Hepatocyte (in vitro differentiated cells): Measurements from ENCODE around the gene CHN2. TPM values are rescaled to one million over a fixed set of nuclear protein-coding genes. Genes with fewer than 3 reads are reported as not detected.

Source experiments
- DNase-seq: peaks from one replicate; pipeline ENCODE4 v3.0.0-alpha.2; 2016; ENCODE audit warnings: low spot score
- H2AFZ ChIP-seq: fragments of 200-600 bp; sonication (generic); 2 replicates; pipeline ENCODE4 v1.6.0; 2016; ENCODE audit warnings: antibody characterized with exemption, mild to moderate bottlenecking
- H3K27ac ChIP-seq: fragments of 200-600 bp; sonication (generic); 2 replicates; pipeline ENCODE4 v1.5.1; 2016; ENCODE audit warnings: mild to moderate bottlenecking
- H3K27me3 ChIP-seq: fragments of 200-600 bp; sonication (generic); 2 replicates; pipeline ENCODE4 v1.6.1; 2016
- H3K36me3 ChIP-seq: fragments of 200-600 bp; sonication (generic); replicated peaks from 2 replicates; pipeline ENCODE4 v1.5.1; 2016; ENCODE audit warnings: low read depth; ENCODE audit not compliant: insufficient read depth
- H3K4me1 ChIP-seq: fragments of 200-600 bp; sonication (generic); 2 replicates; pipeline ENCODE4 v1.5.1; 2016; ENCODE audit warnings: mild to moderate bottlenecking, moderate library complexity; ENCODE audit not compliant: insufficient read depth
- H3K4me2 ChIP-seq: fragments of 200-600 bp; sonication (generic); 2 replicates; pipeline ENCODE4 v1.6.0; 2016
- H3K4me3 ChIP-seq: fragments of 200-600 bp; sonication (generic); 2 replicates; pipeline ENCODE4 v1.5.1; 2016; ENCODE audit warnings: mild to moderate bottlenecking
- H3K79me2 ChIP-seq: fragments of 200-600 bp; sonication (generic); 2 replicates; pipeline ENCODE4 v1.6.0; 2017; ENCODE audit warnings: mild to moderate bottlenecking
- H3K9me2 ChIP-seq: fragments of 200-600 bp; sonication (generic); replicated peaks from 2 replicates; pipeline ENCODE4 v1.6.0; 2017; ENCODE audit warnings: mild to moderate bottlenecking; ENCODE audit not compliant: insufficient read depth
- H3K9me3 ChIP-seq: fragments of 200-600 bp; sonication (generic); 2 replicates; pipeline ENCODE4 v1.5.1; 2016; ENCODE audit warnings: low read depth, mild to moderate bottlenecking
- H4K20me1 ChIP-seq: fragments of 200-600 bp; sonication (generic); 2 replicates; pipeline ENCODE4 v1.6.0; 2016; ENCODE audit warnings: mild to moderate bottlenecking; ENCODE audit not compliant: insufficient read depth, poor library complexity, severe bottlenecking
- CTCF ChIP-seq: fragments of 200-600 bp; sonication (generic); IDR thresholded peaks from 2 replicates; pipeline ENCODE4 v1.5.1; 2016; ENCODE audit warnings: antibody characterized with exemption, mild to moderate bottlenecking; ENCODE audit not compliant: poor library complexity
- EZH2 ChIP-seq: fragments of 200-600 bp; sonication (generic); IDR thresholded peaks from 2 replicates; pipeline ENCODE4 v1.6.1; 2016; ENCODE audit warnings: antibody characterized with exemption, mild to moderate bottlenecking, borderline replicate concordance
- EZH2phosphoT487 ChIP-seq: fragments of 200-600 bp; sonication (generic); IDR thresholded peaks from one replicate; pipeline ENCODE4 v1.6.1; 2018; ENCODE audit warnings: antibody characterized with exemption, mild to moderate bottlenecking, low read depth, moderate library complexity; ENCODE audit not compliant: unreplicated experiment, severe bottlenecking
- WGBS: methylation state at CpG from one replicate; pipeline ENCODE4 v1.1.6; 2016; ENCODE audit warnings: low lambda C conversion rate; ENCODE audit errors: missing lambda C conversion rate; 5-methylcytosine and 5-hydroxymethylcytosine counted together
- polyA plus RNA-seq: library from polyadenylated mRNA; unstranded; fragments of >200 nt; fragmentation: Nextera tagmentation; extraction: Ambion mirVana; gene quantifications from 2 replicates; pipeline ENCODE4 v1.2.1, GENCODE V29; 2016
- total RNA-seq: library from RNA; depleted of rRNA; stranded (reverse); fragments of >200 nt; gene quantifications from 2 replicates; pipeline ENCODE4 v1.2.3, GENCODE V29; 2014

The CHN2 gene
- total and polyA plus RNA-seq, 2 experiments from 2014 or later: 8.7 to 12.3 TPM

DNA sequence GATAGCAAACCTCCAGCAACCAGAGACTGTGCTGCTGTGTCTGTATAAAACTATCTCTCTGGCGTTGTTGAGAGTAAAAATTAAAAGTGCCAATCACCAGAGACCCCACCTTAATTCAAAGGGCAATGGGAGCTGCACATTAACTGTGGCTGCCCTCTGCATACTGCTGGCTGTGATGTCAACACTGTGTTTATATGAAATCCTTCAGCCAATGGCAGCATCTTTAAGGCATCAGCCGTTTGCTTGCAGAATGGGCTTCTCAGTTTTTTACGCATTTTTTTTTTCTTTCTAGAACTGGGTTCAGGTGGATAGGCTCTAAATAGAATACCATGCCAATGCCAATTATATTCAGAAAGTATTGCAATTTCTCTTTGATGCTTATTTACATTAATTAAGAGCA is 47.7 kb downstream of the CHN2 start:
- H3K27ac ChIP-seq: no peak overlapping the region
- H3K4me3 ChIP-seq: no peak overlapping the region
- no peaks in the 10 kb centered on the region for H3K27me3 ChIP-seq
- no peaks in the 10 kb centered on the region for H3K36me3 ChIP-seq
- WGBS: 71% methylated on average over 3 of the region's 3 CpGs
- no peaks in the 10 kb centered on the region for H3K9me2 ChIP-seq
- H2AFZ ChIP-seq: no peak overlapping the region
- H4K20me1 ChIP-seq: no peaks in the 10 kb centered on the region
- H3K4me1 ChIP-seq: no peaks in the 10 kb centered on the region
- no peaks in the 10 kb centered on the region for H3K79me2 ChIP-seq
- H3K4me2 ChIP-seq: no peak overlapping the region
- no peak for DNase-seq
- TF ChIP-seq EZH2phosphoT487 (no peak), CTCF (no peak), EZH2 (no peak)
- no peaks in the 10 kb centered on the region for H3K9me3 ChIP-seq

- WGBS: 86% methylated on average over 11 of the region's 11 CpGs
Measured at GRCh38 chr7:29243910-29244655, 49.5 kb downstream of the CHN2 start.

GRCh38 chr7:29247224-29247962 is 52.8 kb downstream of the CHN2 start:
- no peak for TF ChIP-seq EZH2phosphoT487
- no peak for TF ChIP-seq CTCF
- no peak for TF ChIP-seq EZH2
- H3K27me3 ChIP-seq: no peaks in the 10 kb centered on the region
- no peaks in the 10 kb centered on the region for H3K9me2 ChIP-seq
- no peak overlapping the region for H3K4me2 ChIP-seq
- no peaks in the 10 kb centered on the region for H3K9me3 ChIP-seq
- no peaks in the 10 kb centered on the region for H3K79me2 ChIP-seq
- H3K27ac ChIP-seq: no peak overlapping the region
- H3K4me1 ChIP-seq: no peaks in the 10 kb centered on the region
- H4K20me1 ChIP-seq: no peaks in the 10 kb centered on the region
- no peak for DNase-seq
- no peaks in the 10 kb centered on the region for H3K36me3 ChIP-seq
- 75% methylated on average over 6 of the region's 6 CpGs for WGBS
- no peak overlapping the region for H3K4me3 ChIP-seq
- no peak overlapping the region for H2AFZ ChIP-seq

More at GRCh38 chr7:29243910-29244655, 49.5 kb downstream of the CHN2 start:
- no peak for DNase-seq
- Histone ChIP-seq H3K9me2 (no peaks in the 10 kb centered on the region), H4K20me1 (no peaks in the 10 kb centered on the region), H3K27me3 (no peaks in the 10 kb centered on the region), H2AFZ (no peak overlapping the region), H3K9me3 (no peaks in the 10 kb centered on the region), H3K36me3 (no peaks in the 10 kb centered on the region), H3K27ac (no peak overlapping the region), H3K4me3 (no peak overlapping the region), H3K4me2 (no peak overlapping the region), H3K4me1 (no peaks in the 10 kb centered on the region), H3K79me2 (no peaks in the 10 kb centered on the region)
- TF ChIP-seq EZH2phosphoT487 (no peak), CTCF (no peak), EZH2 (no peak)
